HepG2 (cell line): Measurements from ENCODE around the gene SEBOX. TPM values are rescaled to one million over a fixed set of nuclear protein-coding genes. Genes with fewer than 3 reads are reported as not detected.

Experiments used
- EZH2 ChIP-seq: conservative IDR thresholded peaks from 2 replicates; pipeline ENCODE4 v1.6.1; 2012; ENCODE audit warnings: mild to moderate bottlenecking, low read depth, low read length, moderate library complexity
- HMG20B ChIP-seq: conservative IDR thresholded peaks from 2 replicates; pipeline ENCODE4 v1.6.1; 2016; ENCODE audit warnings: missing genetic modification reagents, missing compliant biosample characterization
- KDM4B ChIP-seq: sonication (generic); formaldehyde crosslinking; IDR thresholded peaks from 2 replicates; pipeline ENCODE4 v1.4.0; 2020; ENCODE audit warnings: missing genetic modification reagents
- NFKBIZ ChIP-seq: IDR thresholded peaks from 2 replicates; pipeline ENCODE4 v1.6.1; 2018; ENCODE audit warnings: missing genetic modification reagents, missing compliant biosample characterization
- ONECUT2 ChIP-seq: sonication (generic); formaldehyde crosslinking; IDR thresholded peaks from 2 replicates; pipeline ENCODE4 v1.4.0; 2020; ENCODE audit warnings: missing genetic modification reagents
- RFX3 ChIP-seq: IDR thresholded peaks from 2 replicates; pipeline ENCODE4 v1.6.1; 2016; ENCODE audit warnings: missing biosample characterization, missing genetic modification reagents
- RFX5 ChIP-seq: IDR thresholded peaks from 2 replicates; pipeline ENCODE4 v1.6.1; 2011; ENCODE audit warnings: low read depth, low read length, improper control_type of control experiment
- SP5 ChIP-seq: IDR thresholded peaks from 2 replicates; pipeline ENCODE4 v1.6.1; 2016; ENCODE audit warnings: low read depth, borderline replicate concordance
- SPEN ChIP-seq: sonication (generic); formaldehyde crosslinking; IDR thresholded peaks from 2 replicates; pipeline ENCODE4 v1.5.1; 2020; ENCODE audit warnings: low read depth, mild to moderate bottlenecking, missing genetic modification reagents
- SRSF1 ChIP-seq: fragments of 200-400 bp; formaldehyde crosslinking; optimal IDR thresholded peaks from 2 replicates; pipeline ENCODE3; 2017; ENCODE audit warnings: mild to moderate bottlenecking, low read depth, low read length, moderate library complexity
- SYNCRIP ChIP-seq: fragments of 200-400 bp; formaldehyde crosslinking; IDR thresholded peaks from 2 replicates; pipeline ENCODE4 v1.6.1; 2018; ENCODE audit warnings: mild to moderate bottlenecking, low read depth, low read length; ENCODE audit not compliant: insufficient read depth
- THRA ChIP-seq: sonication (generic); formaldehyde crosslinking; IDR thresholded peaks from 2 replicates; pipeline ENCODE4 v1.4.0; 2020; ENCODE audit warnings: missing genetic modification reagents, borderline replicate concordance
- ZC3H13 ChIP-seq: sonication (generic); formaldehyde crosslinking; IDR thresholded peaks from 2 replicates; pipeline ENCODE4 v1.8.1; 2023; ENCODE audit warnings: mild to moderate bottlenecking, missing genetic modification reagents, moderate library complexity
- ZFP82 ChIP-seq: sonication (generic); formaldehyde crosslinking; IDR thresholded peaks from 2 replicates; pipeline ENCODE4 v1.5.1; 2020; ENCODE audit warnings: mild to moderate bottlenecking, missing genetic modification reagents, borderline replicate concordance
- ZKSCAN5 ChIP-seq: sonication (generic); formaldehyde crosslinking; IDR thresholded peaks from 2 replicates; pipeline ENCODE4 v1.5.1; 2020; ENCODE audit warnings: mild to moderate bottlenecking, missing genetic modification reagents
- ZNF3 ChIP-seq: IDR thresholded peaks from 2 replicates; pipeline ENCODE4 v1.7.0; 2017; ENCODE audit warnings: inconsistent platforms
- ZNF337 ChIP-seq: sonication (generic); formaldehyde crosslinking; IDR thresholded peaks from 2 replicates; pipeline ENCODE4 v1.5.1; 2020; ENCODE audit warnings: missing genetic modification reagents, low read depth, mild to moderate bottlenecking, borderline replicate concordance
- ZNF34 ChIP-seq: sonication (generic); formaldehyde crosslinking; IDR thresholded peaks from 2 replicates; pipeline ENCODE4 v1.4.0; 2020; ENCODE audit warnings: mild to moderate bottlenecking, missing genetic modification reagents, borderline replicate concordance
- ZNF431 ChIP-seq: sonication (generic); formaldehyde crosslinking; IDR thresholded peaks from 2 replicates; pipeline ENCODE4 v1.9.0; 2022; ENCODE audit warnings: missing genetic modification reagents, low read depth, mild to moderate bottlenecking, borderline replicate concordance
- ZNF451 ChIP-seq: sonication (generic); formaldehyde crosslinking; IDR thresholded peaks from 2 replicates; pipeline ENCODE4 v1.5.0; 2020; ENCODE audit warnings: mild to moderate bottlenecking, missing genetic modification reagents
- ZNF598 ChIP-seq: sonication (generic); formaldehyde crosslinking; IDR thresholded peaks from 2 replicates; pipeline ENCODE4 v1.5.1; 2020; ENCODE audit warnings: mild to moderate bottlenecking, missing genetic modification reagents, borderline replicate concordance
- ZNF607 ChIP-seq: sonication (generic); formaldehyde crosslinking; IDR thresholded peaks from 2 replicates; pipeline ENCODE4 v1.5.1; 2020; ENCODE audit warnings: missing genetic modification reagents, mild to moderate bottlenecking, borderline replicate concordance
- polyA plus RNA-seq, 8 experiments: library from polyadenylated mRNA; depleted of rRNA in 3 of 8; stranded (reverse) in 7 of 8; unstranded in 1 of 8; fragments of >200 nt; fragmentation: Illumina TruSeq in 4 of 8; extraction: Trizol in 4 of 8; gene quantifications; 2 replicates each; pipeline versions ENCODE4 v1.2.1 to v1.2.3, GENCODE V29; 2011 to 2016; ENCODE audit warnings: low read depth in 4 of 8, missing spikeins in 1 of 8, mixed read lengths in 1 of 8; ENCODE audit not compliant: insufficient read depth in 1 of 8
- total RNA-seq, 5 experiments: library from RNA; depleted of rRNA; stranded (reverse); fragments of >200 nt; fragmentation: Illumina TruSeq; extraction: Trizol; gene quantifications; 2 replicates each; pipeline ENCODE4 v1.2.3, GENCODE V29; 2016; ENCODE audit warnings: low read depth in 1 of 5
- TF ChIP-seq, protein P1 (sequence below): IDR thresholded peaks from 2 replicates; pipeline ENCODE4 v1.6.1; 2012; ENCODE audit warnings: inconsistent platforms
- TF ChIP-seq, protein P2 (sequence below): sonication (generic); formaldehyde crosslinking; IDR thresholded peaks from 2 replicates; pipeline ENCODE4 v1.8.0; 2022; ENCODE audit warnings: mild to moderate bottlenecking, missing genetic modification reagents

Gene SEBOX
- total and polyA plus RNA-seq, 2 of the 13 experiments (the other 11 are each of a cell fraction or from before 2014, with no cell fraction given) = not detected

- TF ChIP-seq ZNF337 (CRISPR knock-in tag) = no peak
- no peak; the same call in 1 of the 2 replicates for TF ChIP-seq ZNF451 (CRISPR knock-in tag)
- no peak for TF ChIP-seq ZFP82 (CRISPR knock-in tag)
- TF ChIP-seq ZNF3 = no peak
- no peak for TF ChIP-seq RFX5
- TF ChIP-seq SP5 (CRISPR knock-in tag) = no peak
- TF ChIP-seq ZNF598 (CRISPR knock-in tag) = no peak
- no peak; the same call in 1 of the 2 replicates for TF ChIP-seq ZNF431
- no peak for TF ChIP-seq SRSF1
- peak; percentile 71; the same call in 1 of the 2 replicates for TF ChIP-seq SPEN
- no peak for TF ChIP-seq ZNF607 (CRISPR knock-in tag)
- TF ChIP-seq, protein P1, sequence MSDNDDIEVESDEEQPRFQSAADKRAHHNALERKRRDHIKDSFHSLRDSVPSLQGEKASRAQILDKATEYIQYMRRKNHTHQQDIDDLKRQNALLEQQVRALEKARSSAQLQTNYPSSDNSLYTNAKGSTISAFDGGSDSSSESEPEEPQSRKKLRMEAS = no peak
- no peak for TF ChIP-seq RFX3
- no peak for TF ChIP-seq SYNCRIP
- 0 out of 2 replicates have a peak, but pooled peaks have one; percentile 28 for TF ChIP-seq KDM4B (CRISPR knock-in tag)
- TF ChIP-seq HMG20B (CRISPR knock-in tag) = 0 out of 2 replicates have a peak, but pooled peaks have one; percentile 39
- TF ChIP-seq ZKSCAN5 (CRISPR knock-in tag) = no peak
- TF ChIP-seq EZH2 = no peak
- TF ChIP-seq, protein P2, sequence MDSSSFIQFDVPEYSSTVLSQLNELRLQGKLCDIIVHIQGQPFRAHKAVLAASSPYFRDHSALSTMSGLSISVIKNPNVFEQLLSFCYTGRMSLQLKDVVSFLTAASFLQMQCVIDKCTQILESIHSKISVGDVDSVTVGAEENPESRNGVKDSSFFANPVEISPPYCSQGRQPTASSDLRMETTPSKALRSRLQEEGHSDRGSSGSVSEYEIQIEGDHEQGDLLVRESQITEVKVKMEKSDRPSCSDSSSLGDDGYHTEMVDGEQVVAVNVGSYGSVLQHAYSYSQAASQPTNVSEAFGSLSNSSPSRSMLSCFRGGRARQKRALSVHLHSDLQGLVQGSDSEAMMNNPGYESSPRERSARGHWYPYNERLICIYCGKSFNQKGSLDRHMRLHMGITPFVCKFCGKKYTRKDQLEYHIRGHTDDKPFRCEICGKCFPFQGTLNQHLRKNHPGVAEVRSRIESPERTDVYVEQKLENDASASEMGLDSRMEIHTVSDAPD (CRISPR knock-in tag) = no peak
- TF ChIP-seq ZC3H13 (CRISPR knock-in tag) = 0 out of 2 replicates have a peak, but pooled peaks have one; percentile 58
- no peak for TF ChIP-seq ONECUT2 (CRISPR knock-in tag)
- no peak for TF ChIP-seq ZNF34 (CRISPR knock-in tag)
- TF ChIP-seq NFKBIZ (CRISPR knock-in tag) = no peak
- 0 out of 2 replicates have a peak, but pooled peaks have one; percentile 19 for TF ChIP-seq THRA (CRISPR knock-in tag)
These were observed 18.2 kb downstream of the SEBOX start (continued) for GRCh38 chr17:28346746-28347246.
